ENCODE results near the gene STARD13.

Gene STARD13

GRCh38 chr13:33176526-33176925, 109.0 kb downstream of the STARD13 start:
- no peak for DNase-seq (ENCODE audit: low spot score)
- TF ChIP-seq CTCF (IDR thresholded peaks at IDR 0.05; ENCODE audit: borderline replicate concordance, control extremely low read depth, extremely low read depth, insufficient read depth, missing control alignments): no peak
- in situ Hi-C loops (cut with MboI; ENCODE audit: low sequenced_read_pairs, unreplicated experiment): no loop called here

GRCh38 chr13:33175991-33176390, 109.6 kb downstream of the STARD13 start:
- no peak for DNase-seq (ENCODE audit: low spot score)
- TF ChIP-seq CTCF (IDR thresholded peaks at IDR 0.05; ENCODE audit: borderline replicate concordance, control extremely low read depth, extremely low read depth, insufficient read depth, missing control alignments): no peak
- in situ Hi-C loops (cut with MboI; ENCODE audit: low sequenced_read_pairs, unreplicated experiment): no loop called here

- no peak for TF ChIP-seq CTCF (IDR thresholded peaks at IDR 0.05; ENCODE audit: borderline replicate concordance, control extremely low read depth, extremely low read depth, insufficient read depth, missing control alignments)
- DNase-seq (ENCODE audit: low spot score): no peak
- in situ Hi-C loops (cut with MboI; ENCODE audit: low sequenced_read_pairs, unreplicated experiment): no loop called here
These were observed 110.6 kb downstream of the STARD13 start for GRCh38 chr13:33174931-33175330.

- no peak for DNase-seq (ENCODE audit: low spot score)
- in situ Hi-C loops (cut with MboI; ENCODE audit: low sequenced_read_pairs, unreplicated experiment): no loop called here
- TF ChIP-seq CTCF (IDR thresholded peaks at IDR 0.05; ENCODE audit: borderline replicate concordance, control extremely low read depth, extremely low read depth, insufficient read depth, missing control alignments): no peak
These were observed 111.1 kb downstream of the STARD13 start for GRCh38 chr13:33174491-33174890.

GRCh38 chr13:33172911-33173310, 112.6 kb downstream of the STARD13 start:
- in situ Hi-C loops (cut with MboI; ENCODE audit: low sequenced_read_pairs, unreplicated experiment): no loop called here
- no peak for TF ChIP-seq CTCF (IDR thresholded peaks at IDR 0.05; ENCODE audit: borderline replicate concordance, control extremely low read depth, extremely low read depth, insufficient read depth, missing control alignments)
- no peak for DNase-seq (ENCODE audit: low spot score)

GRCh38 chr13:33172400-33172799, 113.2 kb downstream of the STARD13 start:
- no peak for TF ChIP-seq CTCF (IDR thresholded peaks at IDR 0.05; ENCODE audit: borderline replicate concordance, control extremely low read depth, extremely low read depth, insufficient read depth, missing control alignments)
- in situ Hi-C loops (cut with MboI; ENCODE audit: low sequenced_read_pairs, unreplicated experiment): no loop called here
- no peak for DNase-seq (ENCODE audit: low spot score)

Data from GM13976 (cell line).